GM12878 (cell line): ENCODE data around the gene NRXN3.

Source experiments
- EP300 ChIP-seq, 2 experiments: fragments of 150-350 bp in 1 of 2; IDR thresholded peaks; 2 replicates each; pipeline ENCODE4 v1.6.1; 2011 to 2012; ENCODE audit warnings: low read depth in 2 of 2, low read length in 2 of 2, borderline replicate concordance in 1 of 2, improper control_type of control experiment in 1 of 2, inconsistent platforms in 1 of 2; ENCODE audit not compliant: control insufficient read depth in 1 of 2
- EZH2 ChIP-seq: IDR thresholded peaks from 2 replicates; pipeline ENCODE4 v1.6.1; 2012; ENCODE audit warnings: low read depth, mild to moderate bottlenecking, control low read depth, inconsistent platforms, low read length, borderline replicate concordance; ENCODE audit not compliant: control insufficient read depth
- NFIC ChIP-seq: IDR thresholded peaks from 2 replicates; pipeline ENCODE4 v1.6.1; 2012; ENCODE audit warnings: low read depth, mild to moderate bottlenecking, inconsistent platforms, low read length, moderate library complexity
- POLR2A ChIP-seq: IDR thresholded peaks from 2 replicates; pipeline ENCODE4 v1.6.1; 2011; ENCODE audit warnings: low read depth, mild to moderate bottlenecking, low read length
- TBL1XR1 ChIP-seq: IDR thresholded peaks from 2 replicates; pipeline ENCODE4 v1.6.1; 2012; ENCODE audit warnings: low read depth, low read length, improper control_type of control experiment
- TF ChIP-seq, protein P1 (sequence below), 3 experiments: IDR thresholded peaks in 2 of 3; conservative IDR thresholded peaks in 1 of 3; 2 replicates each; pipeline ENCODE4 v1.5.1; 2011; ENCODE audit warnings: low read depth in 3 of 3, low read length in 3 of 3, mild to moderate bottlenecking in 3 of 3, control low read depth in 2 of 3, moderate library complexity in 2 of 3, inconsistent platforms in 1 of 3, mixed read lengths in 1 of 3; ENCODE audit not compliant: control insufficient read depth in 2 of 3, insufficient read depth in 1 of 3; ENCODE audit errors: extremely low read depth in 1 of 3

DNA sequence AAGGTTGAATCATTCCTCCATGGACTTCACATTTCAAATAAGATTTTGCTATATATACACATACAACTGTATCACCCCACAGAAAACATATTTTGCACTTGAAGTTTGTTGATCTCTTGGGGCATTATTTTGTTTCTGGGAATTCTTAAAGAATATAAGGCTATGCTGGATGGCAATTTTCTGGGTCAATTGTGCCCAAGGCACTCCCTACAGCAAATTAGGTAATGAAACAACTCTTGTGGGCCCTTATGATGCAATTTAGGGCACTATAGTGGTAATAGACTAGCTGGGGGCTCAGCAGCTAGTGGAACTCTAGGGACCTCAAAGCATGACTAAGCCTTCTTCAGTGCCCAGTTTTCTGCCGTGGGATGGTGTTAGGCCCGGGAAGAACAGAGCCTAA, 444.4 kb downstream of the NRXN3 start:
- TF ChIP-seq EZH2 (no peak), POLR2A (no peak), TBL1XR1 (no peak), EP300 (IDR thresholded peaks at IDR 0.05; ENCODE audit: borderline replicate concordance in 1 of 2, control insufficient read depth in 1 of 2, low read depth in 2 of 2, low read length in 2 of 2) (no peak), NFIC (no peak)
- TF ChIP-seq, protein P1, sequence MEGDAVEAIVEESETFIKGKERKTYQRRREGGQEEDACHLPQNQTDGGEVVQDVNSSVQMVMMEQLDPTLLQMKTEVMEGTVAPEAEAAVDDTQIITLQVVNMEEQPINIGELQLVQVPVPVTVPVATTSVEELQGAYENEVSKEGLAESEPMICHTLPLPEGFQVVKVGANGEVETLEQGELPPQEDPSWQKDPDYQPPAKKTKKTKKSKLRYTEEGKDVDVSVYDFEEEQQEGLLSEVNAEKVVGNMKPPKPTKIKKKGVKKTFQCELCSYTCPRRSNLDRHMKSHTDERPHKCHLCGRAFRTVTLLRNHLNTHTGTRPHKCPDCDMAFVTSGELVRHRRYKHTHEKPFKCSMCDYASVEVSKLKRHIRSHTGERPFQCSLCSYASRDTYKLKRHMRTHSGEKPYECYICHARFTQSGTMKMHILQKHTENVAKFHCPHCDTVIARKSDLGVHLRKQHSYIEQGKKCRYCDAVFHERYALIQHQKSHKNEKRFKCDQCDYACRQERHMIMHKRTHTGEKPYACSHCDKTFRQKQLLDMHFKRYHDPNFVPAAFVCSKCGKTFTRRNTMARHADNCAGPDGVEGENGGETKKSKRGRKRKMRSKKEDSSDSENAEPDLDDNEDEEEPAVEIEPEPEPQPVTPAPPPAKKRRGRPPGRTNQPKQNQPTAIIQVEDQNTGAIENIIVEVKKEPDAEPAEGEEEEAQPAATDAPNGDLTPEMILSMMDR (IDR thresholded peaks at IDR 0.05 in 2 of 3, conservative IDR thresholded peaks at IDR 0.05 in 1 of 3; ENCODE audit: control insufficient read depth in 2 of 3, extremely low read depth in 1 of 3, insufficient read depth in 1 of 3, low read depth in 3 of 3, low read length in 3 of 3), result no peak
